GM21390 (cell line): Measurements from ENCODE around the gene DYNC1H1.
A peak's percentile ranks its signal among the peaks of the same experiment; 100 is the strongest.

Experiments used
- ATAC-seq: cut with Tn5 transposase; IDR thresholded peaks from one replicate; pipeline ENCODE4 v1.9.1; 2021; ENCODE audit not compliant: unreplicated experiment

DYNC1H1 gene

GRCh38 chr14:102086709-102086971 is 122.3 kb downstream of the DYNC1H1 start:
- ATAC-seq, result no peak

- peak; percentile 69 for ATAC-seq
Observed at GRCh38 chr14:102086972-102087761, 122.8 kb downstream of the DYNC1H1 start, which contains the start of gene HSP90AA1. Gene HSP90AA1, minus strand, starts transcription at chr14:102087044. Its CDS starts 666 bp downstream, at chr14:102086378.

- no peak for ATAC-seq
Observed at GRCh38 chr14:102087762-102088011, 123.3 kb downstream of the DYNC1H1 start.

GRCh38 chr14:102088012-102088792 is 123.8 kb downstream of the DYNC1H1 start:
- no peak for ATAC-seq

- ATAC-seq, result no peak
Observed at GRCh38 chr14:102089621-102090343, 125.4 kb downstream of the DYNC1H1 start.

- no peak for ATAC-seq
Observed at GRCh38 chr14:102090713-102091112, 126.3 kb downstream of the DYNC1H1 start.

- ATAC-seq, result no peak
Observed at GRCh38 chr14:102092806-102093205, 128.4 kb downstream of the DYNC1H1 start.

- ATAC-seq, result no peak
Observed at GRCh38 chr14:102094101-102094500, 129.7 kb downstream of the DYNC1H1 start.

GRCh38 chr14:102095231-102095870 is 131.0 kb downstream of the DYNC1H1 start:
- no peak for ATAC-seq

GRCh38 chr14:102095871-102096568 is 131.6 kb downstream of the DYNC1H1 start:
- no peak for ATAC-seq

GRCh38 chr14:102096569-102097188 is 132.3 kb downstream of the DYNC1H1 start:
- ATAC-seq, result no peak

- no peak for ATAC-seq
Observed at GRCh38 chr14:102097441-102098135, 133.2 kb downstream of the DYNC1H1 start.

GRCh38 chr14:102103062-102103695 is 138.8 kb downstream of the DYNC1H1 start:
- ATAC-seq, result peak; percentile 77

GRCh38 chr14:102105369-102105768 is 141.0 kb downstream of the DYNC1H1 start:
- ATAC-seq, result no peak
